Heart left ventricle (tissue), 13 donors: ENCODE data around the gene PROCR.

ENCODE experiments used
- CTCF ChIP-seq, 12 donors: fragments of 200-600 bp; sonication (generic) in 4 of 12; IDR thresholded peaks; one replicate each; pipeline versions ENCODE4 v1.5.0 to v1.8.0; 2018 to 2022; ENCODE audit warnings: antibody characterized with exemption in 12 of 12, mild to moderate bottlenecking in 5 of 12
- POLR2A ChIP-seq, 2 donors: fragments of 450-650 bp; IDR thresholded peaks; one replicate each; pipeline ENCODE4 v1.6.1; 2017; ENCODE audit warnings: antibody characterized with exemption in 2 of 2, mild to moderate bottlenecking in 2 of 2, moderate library complexity in 2 of 2
- donor health status: ischemic (EF 13 %, LVEDD 7.1; RV severe dilation, severe dysfunction).
- donor health status: DM: no; HTN: yes; CAD: no.
- donor health status: DM: no; HTN: no; CAD: no.
- donor health status: ischemic (EF 25% LVEDD 6.9; RV normal size, moderate dysfunction).
- donor health status: ischemic (EF 25% LVEDD 5.7; RV mildly dilated, moderate dysfunction).
- donor health status: ischemic (EF 35%, LVEDD 5.7; RV mildly dilated, moderate dysfunction).
- donor health status: nonischemic (EF 11% LVEDD 7.7; RV severe dilation, severe dysfunction).
- donor health status: DM: yes; HTN: yes; CAD: no.
- donor health status: PGD.
- donor health status: ischemic (EF 29% LVEDD 5.4; RV normal size, mild dysfunction).
- donor health status: nonischemic (EF 23%, LVEDD 6.1; RV moderate dilation, normal function).

GRCh38 chr20:35206802-35207201, 34.9 kb downstream of the PROCR start:
- no peak for TF ChIP-seq CTCF (IDR thresholded peaks at IDR 0.05)
- TF ChIP-seq POLR2A (IDR thresholded peaks at IDR 0.05): no peak
